NCI-H526 (cell line): ENCODE results near the gene ZBTB45.
A peak's percentile ranks its signal among the peaks of the same experiment; 100 is the strongest.

Experiments
- DNase-seq, 2 experiments: peaks; one replicate each; lab custom pipeline; 2025; lab: John Stamatoyannopoulos, UW

The ZBTB45 gene

GRCh38 chr19:58519355-58520256, at the start of gene ZBTB45:
Gene ZBTB45, minus strand, starts transcription at chr19:58519810. Its CDS starts 2,137 bp downstream, at chr19:58517673.
- peak; percentile 91 to 97 for DNase-seq

- DNase-seq: no peak
Observed at GRCh38 chr19:58568453-58569130, 49.0 kb upstream of the ZBTB45 start.

- DNase-seq: no peak
Observed at GRCh38 chr19:58566989-58567388, 47.4 kb upstream of the ZBTB45 start.

GRCh38 chr19:58563823-58564222, 44.2 kb upstream of the ZBTB45 start:
- no peak for DNase-seq

GRCh38 chr19:58563034-58563573, 43.5 kb upstream of the ZBTB45 start:
- no peak for DNase-seq

GRCh38 chr19:58562122-58563033, 42.8 kb upstream of the ZBTB45 start:
- no peak for DNase-seq

- DNase-seq: no peak
Observed at GRCh38 chr19:58561373-58562121, 41.9 kb upstream of the ZBTB45 start.

GRCh38 chr19:58560921-58561320, 41.3 kb upstream of the ZBTB45 start:
- no peak for DNase-seq

GRCh38 chr19:58560007-58560887, 40.6 kb upstream of the ZBTB45 start:
- no peak for DNase-seq

- no peak for DNase-seq
Observed at GRCh38 chr19:58559275-58560006, 39.8 kb upstream of the ZBTB45 start.

- DNase-seq: no peak
Observed at GRCh38 chr19:58558623-58559274, 39.1 kb upstream of the ZBTB45 start.

- no peak for DNase-seq
Observed at GRCh38 chr19:58558066-58558622, 38.5 kb upstream of the ZBTB45 start, which contains the start of gene UBE2M. Gene UBE2M, minus strand, starts transcription at chr19:58558611. Its CDS starts 230 bp downstream, at chr19:58558381.

- no peak for DNase-seq
Observed at GRCh38 chr19:58557221-58558065, 37.8 kb upstream of the ZBTB45 start.

GRCh38 chr19:58556622-58557220, 37.1 kb upstream of the ZBTB45 start:
- DNase-seq: no peak

- no peak for DNase-seq
Observed at GRCh38 chr19:58555920-58556621, 36.5 kb upstream of the ZBTB45 start.

GRCh38 chr19:58555369-58555885, 35.8 kb upstream of the ZBTB45 start:
- DNase-seq: no peak
